H1 (cell line): Measurements from ENCODE around the gene INTS7. TPM values are rescaled to one million over a fixed set of nuclear protein-coding genes. Genes with fewer than 3 reads are reported as not detected.

Experiments
- ASH2L ChIP-seq: fragments of 200-600, 300-600 bp; sonication (generic); IDR thresholded peaks from one replicate; pipeline ENCODE4 v1.7.1; 2017; ENCODE audit warnings: low read length
- BACH1 ChIP-seq: IDR thresholded peaks from 2 replicates; pipeline ENCODE4 v1.6.1; 2012; ENCODE audit warnings: low read length, improper control_type of control experiment
- JUND ChIP-seq: IDR thresholded peaks from 2 replicates; pipeline ENCODE4 v1.6.1; 2011; ENCODE audit warnings: mild to moderate bottlenecking, improper control_type of control experiment, low read length
- polyA plus RNA-seq, 7 experiments: library from polyadenylated mRNA; depleted of rRNA in 3 of 7; stranded (reverse) in 5 of 7; unstranded in 2 of 7; fragments of >200 nt in 5 of 7; fragments of 200-250 nt in 2 of 7; gene quantifications; 1 replicate in 5 of 7; 2 replicates in 1 of 7; 4 replicates in 1 of 7; pipeline versions ENCODE4 v1.2.1 to v1.2.3, GENCODE V29; 2011 to 2013; ENCODE audit warnings: missing spikeins in 2 of 7, mixed read lengths in 2 of 7
- total RNA-seq: library from RNA; stranded (reverse); fragmentation: NEBNext Ultra II Directional; extraction: Animal tissue kit (Norgen Biotek cat#: 25700); gene quantifications from 2 replicates; pipeline ENCODE4 v1.2.1, GENCODE V29; 2021
- TF ChIP-seq, protein P1 (sequence below): IDR thresholded peaks from 2 replicates; pipeline ENCODE4 v1.6.1; 2011; ENCODE audit warnings: low read length, improper control_type of control experiment

INTS7 gene
- total and polyA plus RNA-seq, 2 of the 8 experiments (the other 6 are each of a cell fraction or from before 2014, with no cell fraction given): 15.2 to 22.4 TPM

DNA sequence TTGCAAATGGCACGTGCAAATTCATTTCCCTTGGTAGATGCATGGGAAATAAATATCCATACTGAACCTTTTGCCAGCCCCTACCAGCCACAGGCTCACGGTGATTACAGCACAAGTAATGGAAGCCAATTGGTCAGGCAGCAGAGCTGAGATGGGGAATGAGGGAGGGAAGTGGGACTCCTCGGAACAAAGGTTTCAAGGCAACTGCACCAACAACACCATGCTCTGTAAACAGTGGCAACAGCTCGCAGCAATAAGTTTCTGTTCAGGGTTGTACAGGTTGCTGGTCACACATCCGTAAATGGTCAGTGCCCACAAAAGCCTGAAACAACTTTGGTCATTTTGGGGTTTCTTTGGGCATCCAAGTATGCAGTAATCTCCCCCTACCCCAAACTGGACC is 142.1 kb downstream of the INTS7 start (continued):
- TF ChIP-seq JUND (no peak), ASH2L (no peak), BACH1 (no peak)
- TF ChIP-seq, protein P1, sequence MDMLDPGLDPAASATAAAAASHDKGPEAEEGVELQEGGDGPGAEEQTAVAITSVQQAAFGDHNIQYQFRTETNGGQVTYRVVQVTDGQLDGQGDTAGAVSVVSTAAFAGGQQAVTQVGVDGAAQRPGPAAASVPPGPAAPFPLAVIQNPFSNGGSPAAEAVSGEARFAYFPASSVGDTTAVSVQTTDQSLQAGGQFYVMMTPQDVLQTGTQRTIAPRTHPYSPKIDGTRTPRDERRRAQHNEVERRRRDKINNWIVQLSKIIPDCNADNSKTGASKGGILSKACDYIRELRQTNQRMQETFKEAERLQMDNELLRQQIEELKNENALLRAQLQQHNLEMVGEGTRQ: no peak
